Anterior cingulate cortex (tissue), 58 donors: Measurements from ENCODE around the gene COX17.

ENCODE experiments used
- DNase-seq, 58 donors: peaks; one replicate each; lab custom pipeline; 2025; lab: John Stamatoyannopoulos, UW

Gene COX17

DNA sequence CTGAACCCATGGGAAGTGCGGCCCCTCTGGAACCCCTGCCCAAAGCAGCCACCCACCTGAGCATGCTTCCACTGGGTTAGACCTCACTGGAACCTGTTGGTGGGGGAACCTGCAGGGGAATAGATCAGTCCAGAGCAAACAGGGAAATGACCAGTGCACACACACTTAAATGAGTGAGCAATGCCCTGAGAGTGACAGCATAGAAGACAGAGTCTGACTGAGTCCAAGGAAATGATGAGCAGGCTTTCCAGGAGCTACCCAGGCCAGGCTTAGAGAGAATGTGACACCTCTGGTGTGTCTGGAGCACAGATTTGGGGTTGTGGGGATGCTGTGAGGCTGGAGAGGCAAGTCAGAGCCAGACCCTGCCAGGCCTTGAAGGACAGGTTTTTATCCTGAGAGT lies 51.0 kb downstream of the COX17 start:
- DNase-seq, result no peak

DNA sequence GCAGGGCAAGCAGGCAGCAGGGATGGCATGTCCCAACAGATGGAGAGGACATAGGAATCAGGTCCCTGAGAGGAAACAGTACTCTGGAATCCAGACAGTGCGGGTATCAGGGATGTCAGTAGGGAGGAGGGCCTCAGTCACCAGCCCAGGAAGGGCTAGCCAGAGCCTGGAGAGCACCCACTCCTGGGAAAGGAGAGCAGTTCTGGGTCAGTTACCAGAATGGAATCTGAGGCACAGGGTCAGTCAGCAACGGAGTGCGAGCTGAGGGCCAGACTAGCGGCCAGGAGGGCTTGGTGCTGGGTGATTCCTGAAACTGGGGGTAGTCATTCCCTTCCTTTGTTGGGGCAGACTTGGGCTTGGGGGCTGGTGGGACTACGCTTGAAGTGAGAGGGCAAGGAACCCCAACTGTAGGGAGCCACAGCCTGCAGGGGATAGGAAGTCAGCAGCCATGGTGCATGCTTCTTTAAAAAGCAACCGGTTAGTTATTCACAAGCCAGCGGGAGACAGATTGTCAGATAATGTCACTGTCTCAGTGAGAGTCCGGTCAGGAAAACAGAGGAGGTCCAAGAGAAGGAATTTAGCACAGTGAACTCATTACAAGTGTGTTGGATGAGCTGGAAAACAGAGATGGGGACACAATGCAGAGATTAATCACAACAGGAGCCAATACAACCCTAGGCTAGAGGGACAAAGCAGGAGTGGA lies 51.6 kb downstream of the COX17 start:
- no peak for DNase-seq

DNA sequence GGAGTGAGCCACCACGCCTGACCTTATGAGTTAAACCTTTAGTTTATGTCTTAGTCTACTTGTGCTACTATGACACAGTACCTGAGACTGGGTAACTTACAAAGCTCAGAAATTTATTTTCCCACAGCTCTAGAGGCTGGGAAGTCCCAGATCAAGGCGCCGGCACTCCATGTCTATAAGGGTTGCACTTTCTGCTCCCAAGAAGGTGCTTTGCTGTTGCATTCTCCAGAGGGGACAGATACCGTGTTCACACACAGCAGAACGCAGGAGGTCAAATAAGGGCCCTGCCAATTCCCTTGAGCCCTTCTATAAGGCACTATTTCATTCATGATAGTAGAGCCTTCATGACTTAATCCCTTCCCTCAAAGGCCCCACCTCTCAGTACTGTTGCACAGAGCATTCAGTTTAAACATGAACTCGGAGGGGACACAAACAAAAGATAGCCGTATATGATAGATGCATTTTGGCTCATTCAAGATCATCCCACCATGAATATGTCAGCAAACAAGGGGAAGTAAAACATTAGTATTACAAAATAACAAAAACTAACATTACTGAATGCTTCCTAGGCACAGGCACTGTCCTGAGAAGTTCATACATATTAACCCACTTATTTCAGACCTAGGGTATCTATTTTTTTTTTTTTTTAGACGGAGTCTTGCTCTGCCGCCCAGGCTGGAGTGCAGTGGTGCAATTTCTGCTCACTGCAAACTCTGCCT lies 53.0 kb downstream of the COX17 start:
- no peak for DNase-seq

DNA sequence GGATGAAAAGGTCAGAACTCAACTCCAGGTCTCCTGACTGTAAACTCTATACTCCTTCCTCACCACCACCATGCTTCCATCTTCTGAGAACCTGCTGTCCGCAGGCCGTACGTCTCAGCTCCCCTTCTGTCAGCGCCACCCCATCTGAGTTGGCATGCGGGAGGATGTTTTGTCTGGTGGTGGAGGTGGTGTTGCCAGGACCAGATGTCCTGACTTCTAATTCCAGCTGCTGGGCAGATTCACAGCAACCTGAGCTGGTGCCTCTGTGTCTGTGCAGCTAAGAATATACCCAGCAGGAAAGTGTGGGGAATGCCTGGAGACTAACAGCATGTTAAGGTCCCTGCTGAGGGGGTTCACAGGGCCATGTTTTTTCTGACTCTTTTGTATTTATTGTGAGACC lies 56.3 kb downstream of the COX17 start:
- no peak for DNase-seq
